Panc1 (cell line): ENCODE data around the gene UBC. TPM values are rescaled to one million over a fixed set of nuclear protein-coding genes. Genes with fewer than 3 reads are reported as not detected.

Experiments
- ATAC-seq: fragments of 200-7000 bp; cut with Tn5 transposase; 2 replicates; pipeline ENCODE4 v1.9.1; 2020; ENCODE audit warnings: mild to moderate bottlenecking, moderate library complexity
- BruUV-seq: library from RNA; stranded (reverse); fragments of 400-500 nt; replicated peaks from 2 replicates; lab custom pipeline; 2021; lab: Mats Ljungman, UMichigan
- CTCF ChIA-PET: fragments of 300-600 bp; sonication (Branson Sonifier 250); formaldehyde crosslinking; loops from one replicate; lab custom pipeline; 2022; ENCODE audit warnings: antibody characterized with exemption; lab: Charles Lee
- POLR2A ChIA-PET: fragments of 300-600 bp; sonication (Branson Sonifier 250); formaldehyde crosslinking; loops from one replicate; lab custom pipeline; 2022; ENCODE audit warnings: antibody characterized with exemption; lab: Charles Lee
- DNase-seq: peaks from one replicate; pipeline ENCODE4 v3.0.0-alpha.2; 2010; ENCODE audit warnings: low read depth, low spot score
- H3K27ac ChIP-seq: 2 replicates; pipeline ENCODE4 v1.5.1; 2011; ENCODE audit warnings: mild to moderate bottlenecking, low read length, inconsistent platforms
- H3K27me3 ChIP-seq: fragments of 200-500 bp; sonication (Bioruptor generic); 2 replicates; pipeline ENCODE4 v1.6.0; 2014; ENCODE audit warnings: low read length, inconsistent platforms; ENCODE audit not compliant: control insufficient read depth, insufficient read depth
- H3K36me3 ChIP-seq: fragments of 200-500 bp; sonication (Bioruptor generic); 2 replicates; pipeline ENCODE4 v1.5.1; 2014; ENCODE audit warnings: inconsistent platforms, mild to moderate bottlenecking, low read length, moderate library complexity; ENCODE audit not compliant: control insufficient read depth, insufficient read depth
- H3K4me1 ChIP-seq: 2 replicates; pipeline ENCODE4 v1.5.1; 2011; ENCODE audit warnings: inconsistent platforms, mild to moderate bottlenecking, low read length, moderate library complexity; ENCODE audit not compliant: control insufficient read depth, insufficient read depth
- H3K4me3 ChIP-seq, 2 experiments: 2 replicates each; pipeline ENCODE4 v1.5.1; 2011 to 2012; ENCODE audit warnings: low read depth in 2 of 2, low read length in 2 of 2, mild to moderate bottlenecking in 2 of 2, inconsistent platforms in 1 of 2, moderate library complexity in 1 of 2
- H3K9me3 ChIP-seq: fragments of 200-500 bp; sonication (Bioruptor generic); 2 replicates; pipeline ENCODE4 v1.5.1; 2014; ENCODE audit warnings: low read depth, mild to moderate bottlenecking, inconsistent platforms, low read length, moderate library complexity; ENCODE audit not compliant: control insufficient read depth, insufficient read depth
- POLR2AphosphoS5 ChIP-seq: IDR thresholded peaks from 2 replicates; pipeline ENCODE4 v1.6.1; 2012; ENCODE audit warnings: mild to moderate bottlenecking, low read depth, low read length, moderate library complexity
- SIN3A ChIP-seq: IDR thresholded peaks from 2 replicates; pipeline ENCODE4 v1.6.1; 2012; ENCODE audit warnings: low read depth, mild to moderate bottlenecking, low read length, moderate library complexity, borderline replicate concordance; ENCODE audit not compliant: insufficient read depth
- TCF7L2 ChIP-seq: IDR thresholded peaks from 2 replicates; pipeline ENCODE4 v1.6.1; 2011; ENCODE audit warnings: mild to moderate bottlenecking, low read depth, low read length, inconsistent platforms
- in situ Hi-C: cut with HindIII; loops from 2 replicates; pipeline ENCODE4 v1.10.0; 2016; ENCODE audit warnings: low sequenced_read_pairs, low pct_unique_long_range_greater_than_20kb
- intact Hi-C: fragments of 100-400 bp; cut with micrococcal nuclease; formaldehyde crosslinking; loops from one replicate; pipeline ENCODE4 v1.10.0; 2022; ENCODE audit not compliant: unreplicated experiment
- total RNA-seq: library from RNA; stranded (reverse); gene quantifications from one replicate; pipeline ENCODE4 v1.2.1, GENCODE V29; 2021; ENCODE audit not compliant: unreplicated experiment
- TF ChIP-seq, protein P1 (sequence below): fragments of 450-650 bp; IDR thresholded peaks from 2 replicates; pipeline ENCODE4 v1.5.1; 2017; ENCODE audit warnings: mild to moderate bottlenecking
- TF ChIP-seq, protein P2 (sequence below), 2 experiments: IDR thresholded peaks; 2 replicates each; pipeline ENCODE4 v1.6.1; 2011 to 2012; ENCODE audit warnings: low read depth in 2 of 2, control low read depth in 1 of 2, low read length in 1 of 2, mild to moderate bottlenecking in 1 of 2, moderate library complexity in 1 of 2; ENCODE audit not compliant: insufficient read depth in 1 of 2

Gene UBC
- total RNA-seq, 1 experiment from 2014 or later: 1,725 TPM

DNA sequence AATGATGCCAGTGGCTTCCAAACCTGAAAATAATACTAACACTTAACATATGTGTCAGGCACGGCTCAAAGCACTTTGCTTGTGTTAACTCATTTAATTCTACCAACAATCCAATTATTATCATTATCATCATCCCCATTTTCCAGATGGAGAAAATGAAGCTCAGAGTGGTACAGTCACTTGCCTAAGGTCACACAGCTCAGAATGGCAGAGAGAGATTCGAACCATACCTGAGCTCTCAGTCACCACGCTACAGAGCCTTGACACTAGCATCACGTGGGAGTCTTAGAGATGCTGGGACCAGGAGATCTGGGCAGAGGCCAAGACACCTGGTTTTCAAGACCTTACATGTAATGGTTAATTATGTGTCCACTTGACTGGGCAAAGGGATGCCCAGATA is 40.3 kb upstream of the UBC start:
- peaks cover 10% of the 10 kb centered on the region for H3K36me3 ChIP-seq
- ATAC-seq: no peak
- no peaks in the 10 kb centered on the region for H3K27me3 ChIP-seq
- H3K4me1 ChIP-seq: no peaks in the 10 kb centered on the region
- intact Hi-C loops (no loop called here), in situ Hi-C loops (no loop called here)
- TF ChIP-seq, protein P1, sequence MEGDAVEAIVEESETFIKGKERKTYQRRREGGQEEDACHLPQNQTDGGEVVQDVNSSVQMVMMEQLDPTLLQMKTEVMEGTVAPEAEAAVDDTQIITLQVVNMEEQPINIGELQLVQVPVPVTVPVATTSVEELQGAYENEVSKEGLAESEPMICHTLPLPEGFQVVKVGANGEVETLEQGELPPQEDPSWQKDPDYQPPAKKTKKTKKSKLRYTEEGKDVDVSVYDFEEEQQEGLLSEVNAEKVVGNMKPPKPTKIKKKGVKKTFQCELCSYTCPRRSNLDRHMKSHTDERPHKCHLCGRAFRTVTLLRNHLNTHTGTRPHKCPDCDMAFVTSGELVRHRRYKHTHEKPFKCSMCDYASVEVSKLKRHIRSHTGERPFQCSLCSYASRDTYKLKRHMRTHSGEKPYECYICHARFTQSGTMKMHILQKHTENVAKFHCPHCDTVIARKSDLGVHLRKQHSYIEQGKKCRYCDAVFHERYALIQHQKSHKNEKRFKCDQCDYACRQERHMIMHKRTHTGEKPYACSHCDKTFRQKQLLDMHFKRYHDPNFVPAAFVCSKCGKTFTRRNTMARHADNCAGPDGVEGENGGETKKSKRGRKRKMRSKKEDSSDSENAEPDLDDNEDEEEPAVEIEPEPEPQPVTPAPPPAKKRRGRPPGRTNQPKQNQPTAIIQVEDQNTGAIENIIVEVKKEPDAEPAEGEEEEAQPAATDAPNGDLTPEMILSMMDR: no peak
- no peak for TF ChIP-seq SIN3A
- CTCF ChIA-PET: no interaction called here
- POLR2A ChIA-PET: no interaction called here
- no peak for DNase-seq
- no peak overlapping the region for H3K4me3 ChIP-seq
- H3K9me3 ChIP-seq: no peaks in the 10 kb centered on the region
- TSS peak; percentile 69 for BruUV-seq
- H3K27ac ChIP-seq: no peak overlapping the region

- in situ Hi-C loops: no loop called here
- Histone ChIP-seq H3K27me3 (no peaks in the 10 kb centered on the region), H3K9me3 (no peaks in the 10 kb centered on the region), H3K4me3 (no peak overlapping the region), H3K36me3 (peaks cover 8% of the 10 kb centered on the region; the same call in 1 of the 2 replicates), H3K27ac (no peak overlapping the region), H3K4me1 (no peaks in the 10 kb centered on the region)
- no TSS peak for BruUV-seq
- ATAC-seq: no peak
- ChIA-PET POLR2A (no interaction called here), CTCF (no interaction called here)
- DNase-seq: no peak
- no peak for TF ChIP-seq TCF7L2
- no peak for TF ChIP-seq POLR2AphosphoS5
- TF ChIP-seq, protein P1: no peak
- no peak for TF ChIP-seq SIN3A
- intact Hi-C loops: no loop called here
These were observed 39.4 kb upstream of the UBC start for GRCh38 chr12:124953689-124954405.

DNA sequence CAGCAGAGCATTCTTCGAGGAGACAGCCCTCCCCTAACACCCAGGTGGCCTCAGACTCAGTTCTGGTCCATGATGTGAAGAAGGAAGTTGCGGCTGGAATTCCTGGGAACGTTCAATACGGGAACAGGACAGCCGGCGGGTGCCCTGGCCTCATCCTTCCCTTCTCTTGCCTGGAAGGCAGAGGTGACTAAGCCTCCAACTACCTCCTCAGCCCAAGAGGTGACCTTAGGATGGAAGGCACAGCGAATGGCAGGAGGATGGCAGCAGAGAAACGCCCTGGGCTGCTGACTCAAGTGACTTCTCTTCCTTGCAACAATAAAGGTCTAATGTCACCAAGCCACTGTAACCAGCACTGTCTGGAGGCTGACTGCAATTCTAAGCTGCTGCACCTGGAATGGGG is 38.4 kb upstream of the UBC start:
- ATAC-seq: no peak
- TF ChIP-seq, protein P1: no peak
- TF ChIP-seq, protein P2, sequence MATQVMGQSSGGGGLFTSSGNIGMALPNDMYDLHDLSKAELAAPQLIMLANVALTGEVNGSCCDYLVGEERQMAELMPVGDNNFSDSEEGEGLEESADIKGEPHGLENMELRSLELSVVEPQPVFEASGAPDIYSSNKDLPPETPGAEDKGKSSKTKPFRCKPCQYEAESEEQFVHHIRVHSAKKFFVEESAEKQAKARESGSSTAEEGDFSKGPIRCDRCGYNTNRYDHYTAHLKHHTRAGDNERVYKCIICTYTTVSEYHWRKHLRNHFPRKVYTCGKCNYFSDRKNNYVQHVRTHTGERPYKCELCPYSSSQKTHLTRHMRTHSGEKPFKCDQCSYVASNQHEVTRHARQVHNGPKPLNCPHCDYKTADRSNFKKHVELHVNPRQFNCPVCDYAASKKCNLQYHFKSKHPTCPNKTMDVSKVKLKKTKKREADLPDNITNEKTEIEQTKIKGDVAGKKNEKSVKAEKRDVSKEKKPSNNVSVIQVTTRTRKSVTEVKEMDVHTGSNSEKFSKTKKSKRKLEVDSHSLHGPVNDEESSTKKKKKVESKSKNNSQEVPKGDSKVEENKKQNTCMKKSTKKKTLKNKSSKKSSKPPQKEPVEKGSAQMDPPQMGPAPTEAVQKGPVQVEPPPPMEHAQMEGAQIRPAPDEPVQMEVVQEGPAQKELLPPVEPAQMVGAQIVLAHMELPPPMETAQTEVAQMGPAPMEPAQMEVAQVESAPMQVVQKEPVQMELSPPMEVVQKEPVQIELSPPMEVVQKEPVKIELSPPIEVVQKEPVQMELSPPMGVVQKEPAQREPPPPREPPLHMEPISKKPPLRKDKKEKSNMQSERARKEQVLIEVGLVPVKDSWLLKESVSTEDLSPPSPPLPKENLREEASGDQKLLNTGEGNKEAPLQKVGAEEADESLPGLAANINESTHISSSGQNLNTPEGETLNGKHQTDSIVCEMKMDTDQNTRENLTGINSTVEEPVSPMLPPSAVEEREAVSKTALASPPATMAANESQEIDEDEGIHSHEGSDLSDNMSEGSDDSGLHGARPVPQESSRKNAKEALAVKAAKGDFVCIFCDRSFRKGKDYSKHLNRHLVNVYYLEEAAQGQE (IDR thresholded peaks at IDR 0.05; ENCODE audit: insufficient read depth in 1 of 2, low read depth in 2 of 2, low read length in 1 of 2): no peak
- TF ChIP-seq TCF7L2 (no peak), SIN3A (no peak), POLR2AphosphoS5 (no peak; the same call in 1 of the 2 replicates)

More for the DNA sequence above, 38.4 kb upstream of the UBC start:
- Histone ChIP-seq H3K27ac (no peak overlapping the region), H3K9me3 (no peaks in the 10 kb centered on the region), H3K4me3 (no peak overlapping the region), H3K4me1 (no peaks in the 10 kb centered on the region), H3K27me3 (no peaks in the 10 kb centered on the region), H3K36me3 (peaks cover 8% of the 10 kb centered on the region; the same call in 1 of the 2 replicates)
- in situ Hi-C loops: no loop called here
- no TSS peak for BruUV-seq
- no peak for DNase-seq
- POLR2A ChIA-PET: no interaction called here
- CTCF ChIA-PET: no interaction called here
- intact Hi-C loops: no loop called here
